GM12878 (cell line): ENCODE measurements around the gene NFKBIA.

Source experiments
- E4F1 ChIP-seq: fragments of 450-650 bp; IDR thresholded peaks from 2 replicates; pipeline ENCODE4 v1.6.1; 2018; ENCODE audit warnings: borderline replicate concordance, mild to moderate bottlenecking; ENCODE audit not compliant: partially characterized antibody
- ETV6 ChIP-seq, 2 experiments: fragments of 450-650 bp in 1 of 2; IDR thresholded peaks in 1 of 2; conservative IDR thresholded peaks in 1 of 2; 2 replicates each; pipeline ENCODE4 v1.6.1; 2014; ENCODE audit warnings: antibody characterized with exemption in 1 of 2, borderline replicate concordance in 1 of 2, low read depth in 1 of 2, mild to moderate bottlenecking in 1 of 2, moderate library complexity in 1 of 2
- MAX ChIP-seq: IDR thresholded peaks from 2 replicates; pipeline ENCODE4 v1.6.1; 2012; ENCODE audit warnings: low read depth, low read length, improper control_type of control experiment
- POLR2AphosphoS5 ChIP-seq: IDR thresholded peaks from 2 replicates; pipeline ENCODE4 v1.6.1; 2011; ENCODE audit warnings: mild to moderate bottlenecking, low read length, inconsistent platforms
- YBX1 ChIP-seq: fragments of 450-650 bp; IDR thresholded peaks from 2 replicates; pipeline ENCODE4 v1.6.1; 2016; ENCODE audit warnings: antibody characterized with exemption

GRCh38 chr14:35367056-35367372, 37.5 kb downstream of the NFKBIA start:
- no peak for TF ChIP-seq ETV6 (conservative IDR thresholded peaks at IDR 0.05 in 1 of 2, IDR thresholded peaks at IDR 0.05 in 1 of 2; ENCODE audit: borderline replicate concordance in 1 of 2, low read depth in 1 of 2)
- no peak for TF ChIP-seq MAX
- no peak for TF ChIP-seq E4F1
- TF ChIP-seq POLR2AphosphoS5, result no peak
- TF ChIP-seq YBX1, result no peak
